Right forelimb (tissue), 1 donor: ENCODE data around the gene TRIM58.

ENCODE experiments used
- DNase-seq: peaks from one replicate; pipeline ENCODE4 v3.0.0-alpha.2; 2018

Gene TRIM58

DNA sequence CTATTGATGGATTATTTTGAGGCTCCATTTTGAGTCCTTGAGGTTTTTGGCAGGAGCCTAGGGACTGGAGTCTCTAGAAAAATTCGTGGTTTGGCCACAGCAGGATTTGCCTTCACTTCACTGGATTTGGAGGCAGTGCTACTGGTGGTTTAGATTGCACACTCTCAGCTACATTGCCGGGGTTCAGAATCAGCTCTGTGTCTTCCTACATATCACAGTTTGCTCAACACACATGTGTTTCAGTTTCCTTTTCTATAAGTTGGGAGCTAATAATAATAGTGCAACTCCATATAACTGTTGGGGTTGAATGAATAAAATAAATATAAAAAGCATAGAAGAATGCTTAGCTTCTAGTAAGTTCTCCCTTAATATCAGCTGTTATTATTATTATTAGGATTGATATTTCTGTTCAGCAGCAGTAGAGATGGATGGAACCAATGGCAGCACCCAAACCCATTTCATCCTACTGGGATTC is 38.2 kb downstream of the TRIM58 start, which contains the start of gene OR2W3:
Gene OR2W3, plus strand, starts transcription at position 425 of the 475 bp plus-strand sequence. Its CDS starts 0 bp downstream, at position 425.
- DNase-seq, result no peak

DNA sequence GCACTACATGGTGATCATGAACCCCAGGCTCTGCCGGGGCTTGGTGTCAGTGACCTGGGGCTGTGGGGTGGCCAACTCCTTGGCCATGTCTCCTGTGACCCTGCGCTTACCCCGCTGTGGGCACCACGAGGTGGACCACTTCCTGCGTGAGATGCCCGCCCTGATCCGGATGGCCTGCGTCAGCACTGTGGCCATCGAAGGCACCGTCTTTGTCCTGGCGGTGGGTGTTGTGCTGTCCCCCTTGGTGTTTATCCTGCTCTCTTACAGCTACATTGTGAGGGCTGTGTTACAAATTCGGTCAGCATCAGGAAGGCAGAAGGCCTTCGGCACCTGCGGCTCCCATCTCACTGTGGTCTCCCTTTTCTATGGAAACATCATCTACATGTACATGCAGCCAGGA is 39.0 kb downstream of the TRIM58 start:
- no peak for DNase-seq

DNA sequence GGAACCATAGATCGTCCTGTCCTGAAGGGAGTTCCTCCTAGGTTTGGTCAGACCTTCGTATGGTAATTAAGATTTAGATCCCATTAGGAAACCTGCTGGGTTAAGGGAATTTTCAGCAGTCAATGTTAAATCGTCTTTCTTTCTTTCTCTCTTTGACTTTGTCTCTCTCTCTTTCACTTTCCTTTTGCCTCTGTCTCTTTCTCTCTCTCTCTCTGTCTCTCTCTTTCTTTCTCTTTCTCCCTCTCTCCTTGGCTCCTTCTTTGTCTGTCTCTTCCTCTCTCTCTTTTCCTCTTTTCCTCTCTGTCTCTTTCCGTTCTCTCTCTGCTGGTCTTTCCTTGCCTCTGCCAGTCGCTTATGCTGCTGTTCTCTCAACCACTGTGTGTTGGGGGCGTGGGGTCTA is 47.1 kb downstream of the TRIM58 start:
- no peak for DNase-seq

DNA sequence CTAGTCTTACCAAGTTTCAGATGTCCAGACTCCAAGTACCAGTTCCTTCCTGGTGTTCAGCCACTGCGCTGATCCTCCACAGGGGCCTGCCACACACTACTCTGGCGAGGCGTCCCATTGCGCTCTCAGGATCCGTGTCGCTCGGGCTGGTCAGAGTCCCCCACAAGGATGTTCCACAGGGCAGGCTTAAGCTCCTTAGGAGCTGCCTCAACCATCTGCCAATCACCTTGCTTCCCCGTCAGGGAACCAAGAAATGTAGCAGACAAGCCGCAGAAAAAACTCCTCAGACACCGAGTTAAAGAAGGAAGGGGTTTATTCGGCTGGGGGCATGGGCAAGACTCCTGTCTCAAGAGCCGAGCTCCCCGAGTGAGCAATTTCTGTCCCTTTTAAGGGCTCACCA is 48.2 kb downstream of the TRIM58 start:
- no peak for DNase-seq

DNA sequence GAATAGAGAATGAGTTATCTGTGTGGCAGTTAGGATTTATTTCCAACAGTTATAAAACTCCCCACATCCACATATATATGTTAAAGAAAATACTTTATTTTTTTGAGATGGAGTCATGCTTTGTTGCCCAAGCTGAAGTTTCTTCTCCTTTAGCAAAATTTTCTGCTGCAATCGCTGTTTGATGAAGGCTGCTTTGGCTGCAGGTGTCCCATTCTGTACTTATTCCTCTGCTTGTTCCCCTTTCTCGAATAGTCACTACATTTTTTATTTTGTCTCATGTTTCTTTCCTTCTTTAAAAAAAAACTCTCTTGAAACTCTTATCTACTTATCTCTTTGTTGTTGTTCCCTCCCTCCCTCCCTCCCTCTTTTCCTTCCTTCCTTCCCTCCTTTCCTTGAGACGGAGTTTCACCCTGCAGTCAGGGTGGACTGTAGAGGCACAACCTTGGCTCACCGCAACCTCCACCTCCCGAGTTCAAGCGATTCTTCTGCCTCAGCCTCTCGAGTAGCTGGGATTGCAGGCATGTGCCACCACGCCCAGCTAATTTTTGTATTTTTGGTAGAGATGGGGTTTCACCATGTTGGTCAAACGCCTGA is 49.0 kb downstream of the TRIM58 start:
- DNase-seq, result no peak

DNA sequence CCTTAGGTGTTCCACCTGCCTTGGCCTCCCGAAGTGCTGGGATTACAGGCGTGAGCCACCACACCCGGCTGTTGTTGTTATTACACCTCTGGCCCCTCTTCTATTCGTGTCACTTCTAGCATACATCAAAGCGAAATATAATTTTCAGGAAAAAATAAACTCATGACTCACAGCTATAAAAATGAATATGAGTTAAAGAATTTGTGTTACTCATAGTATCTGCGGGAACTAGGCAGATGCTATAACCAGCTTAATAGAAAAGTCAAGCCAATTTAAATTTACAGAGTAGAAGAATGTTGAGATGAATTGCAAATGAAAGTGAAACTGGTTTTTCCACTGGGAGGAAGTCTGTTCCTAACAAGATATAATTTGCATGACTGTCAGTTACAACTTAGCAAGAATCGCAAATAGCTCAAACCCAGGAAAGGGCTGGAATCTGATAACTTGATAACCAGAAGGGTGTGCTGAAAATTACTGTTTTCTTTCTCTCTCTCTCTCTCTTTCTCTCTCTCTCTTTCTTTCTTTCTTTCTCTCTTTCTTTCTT is 49.6 kb downstream of the TRIM58 start:
- no peak for DNase-seq

DNA sequence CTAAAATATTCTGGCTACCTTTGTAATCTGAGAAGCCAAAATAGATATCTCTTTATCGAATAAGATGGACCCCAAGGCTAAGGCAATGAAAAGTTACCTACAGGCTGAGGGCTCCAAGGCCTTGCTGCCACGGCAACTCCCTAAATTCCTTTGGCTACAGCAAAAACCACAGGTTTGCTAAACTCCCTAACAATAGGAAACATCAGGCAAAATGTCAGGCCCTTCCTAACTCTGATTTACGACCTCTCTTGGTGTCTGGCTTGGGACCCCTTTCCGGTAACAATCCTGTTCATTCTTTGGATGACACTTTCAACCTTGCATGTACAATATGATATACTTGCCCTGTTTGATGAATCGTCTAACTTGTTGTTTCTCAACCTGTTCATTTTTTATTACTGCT is 51.8 kb downstream of the TRIM58 start:
- DNase-seq, result no peak

DNA sequence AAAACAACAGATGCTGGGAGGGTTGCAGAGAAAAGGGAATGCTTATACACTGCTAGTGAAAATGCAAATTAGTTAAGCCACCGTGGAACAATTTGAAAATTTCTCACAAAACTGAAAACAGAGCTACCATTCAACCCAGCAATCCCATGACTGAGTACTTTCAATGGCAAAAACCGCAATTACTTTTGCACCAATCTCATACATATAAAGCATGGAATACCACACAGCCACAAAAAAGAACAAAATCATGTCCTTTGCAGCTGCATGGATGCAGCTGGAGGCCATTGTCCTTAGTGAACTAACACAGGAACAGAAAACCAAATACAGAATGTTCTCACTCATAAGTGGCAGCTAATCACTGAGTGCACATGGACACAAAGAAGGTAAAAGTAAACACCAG is 56.8 kb downstream of the TRIM58 start:
- no peak for DNase-seq

DNA sequence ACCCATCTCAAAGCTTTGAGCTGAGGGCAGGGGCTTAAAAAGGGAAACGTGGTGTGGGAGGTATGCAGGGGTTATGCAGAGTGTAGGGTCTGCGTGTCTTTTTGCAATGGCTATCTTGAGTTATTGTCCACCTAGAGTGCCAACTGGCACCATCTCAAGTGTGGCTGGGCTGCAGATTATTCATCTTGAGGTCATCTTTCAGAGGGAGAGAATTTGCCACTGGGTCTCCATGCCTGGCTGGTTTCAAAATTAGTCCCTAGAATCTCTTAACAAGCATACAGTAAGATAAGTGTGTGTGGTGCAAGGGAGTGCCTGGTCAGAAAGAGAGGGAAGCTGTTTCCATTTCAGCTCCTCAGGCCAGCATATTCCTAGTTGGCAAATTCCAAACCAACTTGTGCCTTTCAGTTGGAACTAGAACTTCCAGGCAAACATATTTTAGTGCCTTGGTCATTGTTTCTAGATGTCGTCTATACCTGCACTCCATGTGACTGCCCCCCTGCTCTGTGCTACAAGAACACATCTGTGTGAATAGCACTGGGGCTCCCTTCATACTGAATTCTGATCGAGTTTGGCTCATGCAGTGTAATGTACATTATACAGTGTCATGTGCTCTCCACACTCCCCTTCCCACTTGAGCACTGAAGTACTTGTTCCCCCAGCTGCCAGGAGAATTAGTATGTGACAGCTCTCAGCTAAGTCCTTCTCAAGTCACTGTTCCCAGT is 58.1 kb downstream of the TRIM58 start:
- no peak for DNase-seq

DNA sequence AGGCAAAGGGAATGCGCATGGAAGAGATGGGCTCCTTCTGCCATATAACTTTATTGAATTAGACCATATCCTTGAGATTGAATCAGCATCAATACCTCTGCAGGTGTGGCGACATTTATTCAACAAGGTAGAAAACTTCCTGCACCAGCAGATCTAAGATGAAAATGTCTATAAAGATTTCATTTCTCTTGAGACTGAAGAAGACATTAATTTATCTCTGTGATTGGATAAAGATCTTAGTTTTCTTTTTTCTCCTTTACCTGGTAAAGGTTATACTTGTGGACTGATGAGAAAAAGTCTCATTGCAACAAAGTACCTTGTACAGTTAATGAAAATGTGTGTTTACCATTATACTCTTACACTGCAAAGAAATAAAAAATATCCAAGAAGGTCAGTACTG is 63.0 kb downstream of the TRIM58 start, which contains the start of gene OR2T8:
Gene OR2T8, plus strand, starts transcription at position 301 of the 400 bp plus-strand sequence. CDS start 766 bp downstream, outside the sequence.
- no peak for DNase-seq

DNA sequence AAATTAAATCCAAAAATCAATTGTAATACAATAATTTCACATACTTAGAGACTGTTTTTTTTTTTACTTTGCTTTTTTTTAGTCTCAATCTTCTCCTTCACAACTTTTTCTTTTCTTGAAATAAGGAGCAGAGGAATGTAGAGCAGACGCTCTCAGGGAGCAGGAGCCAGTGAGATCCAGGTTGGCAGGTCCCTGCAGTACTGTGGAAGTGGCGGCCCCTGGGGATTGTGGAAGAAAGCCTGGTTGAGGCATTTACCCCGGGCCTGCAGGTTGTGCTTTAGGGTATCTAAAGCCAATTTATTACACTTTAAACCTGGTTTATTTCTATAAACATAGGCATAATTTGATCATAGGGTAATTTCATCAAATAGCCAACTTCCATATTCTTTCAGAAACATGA is 67.0 kb downstream of the TRIM58 start:
- no peak for DNase-seq

DNA sequence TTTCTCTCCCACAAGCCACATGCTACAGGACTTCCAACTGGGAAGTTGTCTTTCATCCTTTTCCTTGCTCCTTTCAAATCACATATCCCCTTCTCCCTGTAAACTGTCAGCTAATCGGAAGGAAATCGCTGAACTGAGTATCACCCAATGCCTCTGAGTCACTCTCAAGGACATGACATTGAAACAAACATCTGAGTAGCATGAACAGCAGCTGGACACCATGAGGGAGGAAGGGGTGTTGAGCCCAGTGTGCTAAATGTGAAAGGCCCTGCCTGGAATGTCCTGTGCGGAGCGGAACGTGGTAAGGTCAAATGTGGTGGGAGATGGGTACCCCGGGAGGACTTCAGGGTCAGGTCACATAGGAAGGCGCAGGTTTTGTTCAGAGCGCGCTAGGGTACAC is 67.9 kb downstream of the TRIM58 start, which contains the start of gene OR2AJ1:
Gene OR2AJ1, plus strand, starts transcription at position 22 of the 400 bp plus-strand sequence. CDS start 8,880 bp downstream, outside the sequence.
- no peak for DNase-seq
